OCI-LY7 (cell line): Measurements from ENCODE around the gene SLC25A22. TPM values are rescaled to one million over a fixed set of nuclear protein-coding genes. Genes with fewer than 3 reads are reported as not detected.

Experiments used
- BruUV-seq: library from RNA; stranded (reverse); fragments of 400-500 nt; replicated peaks from 2 replicates; lab custom pipeline; 2021; lab: Mats Ljungman, UMichigan
- CTCF ChIA-PET: fragments of 300-600 bp; sonication (Branson Sonifier 250); formaldehyde crosslinking; loops from one replicate; lab custom pipeline; 2022; ENCODE audit warnings: antibody characterized with exemption; ENCODE audit not compliant: unreplicated experiment; lab: Charles Lee
- POLR2A ChIA-PET: fragments of 300-600 bp; sonication (Branson Sonifier 250); formaldehyde crosslinking; loops from one replicate; lab custom pipeline; 2022; ENCODE audit warnings: antibody characterized with exemption; lab: Charles Lee
- DNase-seq: peaks from one replicate; pipeline ENCODE4 v3.0.0-alpha.2; 2015; ENCODE audit warnings: low spot score
- H2AFZ ChIP-seq: fragments of 200-600 bp; sonication (generic), shearing (Covaris generic); 2 replicates; pipeline ENCODE4 v1.6.1; 2014; ENCODE audit warnings: mild to moderate bottlenecking, antibody characterized with exemption, low read length, moderate library complexity
- H3K27ac ChIP-seq: fragments of 200-600 bp; sonication (generic); 2 replicates; pipeline ENCODE4 v1.5.1; 2014; ENCODE audit warnings: mixed run types, low read depth, mild to moderate bottlenecking, moderate library complexity, low read length, inconsistent platforms; ENCODE audit not compliant: poor library complexity, severe bottlenecking
- H3K36me3 ChIP-seq: fragments of 200-600 bp; sonication (generic); 2 replicates; pipeline ENCODE4 v1.6.1; 2014; ENCODE audit warnings: mild to moderate bottlenecking, antibody characterized with exemption, low read length, moderate library complexity, mixed read lengths; ENCODE audit not compliant: insufficient read depth
- H3K4me1 ChIP-seq: fragments of 200-600 bp; sonication (generic); 2 replicates; pipeline ENCODE4 v1.5.1; 2014; ENCODE audit warnings: mild to moderate bottlenecking, low read length; ENCODE audit not compliant: insufficient read depth, poor library complexity, severe bottlenecking
- H3K4me2 ChIP-seq: fragments of 200-600 bp; sonication (generic); 2 replicates; pipeline ENCODE4 v1.6.1; 2014; ENCODE audit warnings: mild to moderate bottlenecking, low read length
- H3K4me3 ChIP-seq: fragments of 200-600 bp; sonication (generic); 2 replicates; pipeline ENCODE4 v1.5.1; 2014; ENCODE audit warnings: mild to moderate bottlenecking, low read depth, low read length; ENCODE audit not compliant: poor library complexity, severe bottlenecking
- H3K79me2 ChIP-seq: fragments of 200-600 bp; sonication (generic); 2 replicates; pipeline ENCODE4 v1.6.1; 2016; ENCODE audit warnings: low read depth, mild to moderate bottlenecking, low read length, moderate library complexity, mixed read lengths; ENCODE audit not compliant: insufficient read depth
- H3K9me2 ChIP-seq: fragments of 200-600 bp; sonication (generic); 2 replicates; pipeline ENCODE4 v1.6.1; 2016; ENCODE audit warnings: mild to moderate bottlenecking, low read length, mixed read lengths; ENCODE audit not compliant: insufficient read depth
- H3K9me3 ChIP-seq: fragments of 200-600 bp; sonication (generic); 2 replicates; pipeline ENCODE4 v1.6.1; 2014; ENCODE audit warnings: mild to moderate bottlenecking, mixed run types, low read length, mixed read lengths
- H4K20me1 ChIP-seq: fragments of 200-600 bp; sonication (generic); 2 replicates; pipeline ENCODE4 v1.6.1; 2014; ENCODE audit warnings: mild to moderate bottlenecking, antibody characterized with exemption, low read length, moderate library complexity, mixed read lengths; ENCODE audit not compliant: insufficient read depth
- EZH2phosphoT487 ChIP-seq: fragments of 200-600 bp; sonication (generic); IDR thresholded peaks from 2 replicates; pipeline ENCODE4 v1.6.1; 2018; ENCODE audit warnings: low read depth, borderline replicate concordance, mild to moderate bottlenecking, mixed run types, antibody characterized with exemption, low read length, moderate library complexity, mixed read lengths
- intact Hi-C: fragments of 100-400 bp; cut with micrococcal nuclease; formaldehyde crosslinking; loops from one replicate; pipeline ENCODE4 v1.10.0; 2022; ENCODE audit not compliant: unreplicated experiment
- total RNA-seq, 2 experiments: library from RNA; depleted of rRNA in 1 of 2; stranded (reverse); fragments of >200 nt in 1 of 2; shearing (Covaris generic) in 1 of 2; gene quantifications; 2 replicates each; pipeline ENCODE4 v1.2.3, GENCODE V29; 2014 to 2022
- TF ChIP-seq, protein P1 (sequence below): fragments of 200-600 bp; sonication (generic); conservative IDR thresholded peaks from 2 replicates; pipeline ENCODE4 v1.5.1; 2014; ENCODE audit warnings: mild to moderate bottlenecking, antibody characterized with exemption, low read length, moderate library complexity, mixed read lengths

The SLC25A22 gene
- total RNA-seq, 2 experiments from 2014 or later, result 30.8 to 50.9 TPM

DNA sequence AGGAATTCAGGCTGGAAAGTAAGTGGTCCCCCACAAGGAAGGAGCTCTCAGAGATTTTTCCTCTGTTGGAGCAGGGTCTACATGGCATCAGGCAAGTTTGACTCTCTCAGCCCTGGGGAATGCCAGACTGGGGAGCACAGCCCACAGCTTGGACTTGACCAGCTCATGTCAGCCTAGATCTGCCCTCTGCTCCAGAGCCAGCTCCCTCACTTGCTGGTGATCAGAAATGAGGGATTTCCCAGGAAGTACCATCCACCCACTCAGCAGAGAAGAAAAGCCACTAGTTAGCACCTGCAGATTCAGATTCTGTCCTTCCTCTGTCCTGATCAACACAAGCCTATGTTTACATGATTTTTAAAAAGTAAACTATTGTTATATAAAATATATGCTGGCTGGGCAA, 37.8 kb downstream of the SLC25A22 start:
- H3K4me3 ChIP-seq, result no peak overlapping the region
- no peak overlapping the region for H3K27ac ChIP-seq
- no peaks in the 10 kb centered on the region for H3K4me1 ChIP-seq
- intact Hi-C loops, result no loop called here
- no peak for TF ChIP-seq EZH2phosphoT487
- TF ChIP-seq, protein P1, sequence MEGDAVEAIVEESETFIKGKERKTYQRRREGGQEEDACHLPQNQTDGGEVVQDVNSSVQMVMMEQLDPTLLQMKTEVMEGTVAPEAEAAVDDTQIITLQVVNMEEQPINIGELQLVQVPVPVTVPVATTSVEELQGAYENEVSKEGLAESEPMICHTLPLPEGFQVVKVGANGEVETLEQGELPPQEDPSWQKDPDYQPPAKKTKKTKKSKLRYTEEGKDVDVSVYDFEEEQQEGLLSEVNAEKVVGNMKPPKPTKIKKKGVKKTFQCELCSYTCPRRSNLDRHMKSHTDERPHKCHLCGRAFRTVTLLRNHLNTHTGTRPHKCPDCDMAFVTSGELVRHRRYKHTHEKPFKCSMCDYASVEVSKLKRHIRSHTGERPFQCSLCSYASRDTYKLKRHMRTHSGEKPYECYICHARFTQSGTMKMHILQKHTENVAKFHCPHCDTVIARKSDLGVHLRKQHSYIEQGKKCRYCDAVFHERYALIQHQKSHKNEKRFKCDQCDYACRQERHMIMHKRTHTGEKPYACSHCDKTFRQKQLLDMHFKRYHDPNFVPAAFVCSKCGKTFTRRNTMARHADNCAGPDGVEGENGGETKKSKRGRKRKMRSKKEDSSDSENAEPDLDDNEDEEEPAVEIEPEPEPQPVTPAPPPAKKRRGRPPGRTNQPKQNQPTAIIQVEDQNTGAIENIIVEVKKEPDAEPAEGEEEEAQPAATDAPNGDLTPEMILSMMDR, result no peak
- H3K79me2 ChIP-seq, result peaks cover 12% of the 10 kb centered on the region
- POLR2A ChIA-PET, result interaction anchor here (1.0 kb wide), 1 partner anchor 12 kb away, joined by 3 read pairs; no protein-coding TSS in a partner anchor
- no peaks in the 10 kb centered on the region for H3K9me2 ChIP-seq
- CTCF ChIA-PET, result no interaction called here
- H2AFZ ChIP-seq, result no peak overlapping the region
- peaks cover 4% of the 10 kb centered on the region; the same call in 1 of the 2 replicates for H4K20me1 ChIP-seq
- no TSS peak for BruUV-seq
- peaks cover 98% of the 10 kb centered on the region for H3K36me3 ChIP-seq
- no peak for DNase-seq
- no peak overlapping the region for H3K4me2 ChIP-seq
- no peaks in the 10 kb centered on the region for H3K9me3 ChIP-seq

DNA sequence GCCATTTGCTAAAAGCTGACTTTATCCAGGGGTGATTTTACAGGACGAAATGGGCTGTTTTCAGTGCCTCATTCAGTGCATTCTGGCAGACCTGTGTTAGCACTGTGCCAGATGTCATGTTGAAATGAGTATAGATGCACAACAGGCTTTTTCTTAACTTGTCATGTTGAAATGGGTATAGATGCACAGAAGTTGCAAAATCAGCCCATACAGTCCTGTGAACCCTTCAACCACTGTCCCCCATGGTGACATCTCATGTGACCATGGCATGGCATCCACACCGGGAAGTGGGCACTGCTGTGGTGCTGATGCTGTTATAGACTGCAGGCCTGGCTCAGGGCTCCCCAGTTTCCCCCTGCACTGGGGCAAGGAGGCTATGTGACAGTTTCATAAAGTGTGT, 48.4 kb downstream of the SLC25A22 start:
- peaks cover 68% of the 10 kb centered on the region for H3K79me2 ChIP-seq
- POLR2A ChIA-PET, result interaction anchor here (0.6 kb wide), 1 partner anchor 16 kb away, joined by 3 read pairs; no protein-coding TSS in a partner anchor
- peaks cover 31% of the 10 kb centered on the region for H3K36me3 ChIP-seq
- no peak for DNase-seq
- intact Hi-C loops, result loop anchor here (5.0 kb wide), 1 partner anchor 48 kb away; the partner anchor contains the start of gene SLC25A22
- H3K9me3 ChIP-seq, result no peaks in the 10 kb centered on the region
- H2AFZ ChIP-seq, result no peak overlapping the region
- peaks cover 6% of the 10 kb centered on the region; the same call in 1 of the 2 replicates for H4K20me1 ChIP-seq
- H3K4me2 ChIP-seq, result peak overlapping the region; percentile 97
- no peak for TF ChIP-seq EZH2phosphoT487
- TF ChIP-seq, protein P1, result no peak
- no peaks in the 10 kb centered on the region for H3K9me2 ChIP-seq
- CTCF ChIA-PET, result interaction anchor here (1.4 kb wide), 1 partner anchor 14 kb away, joined by 4 read pairs; no protein-coding TSS in a partner anchor
- no peak overlapping the region for H3K27ac ChIP-seq
- H3K4me3 ChIP-seq, result peak overlapping the region; percentile 93
- H3K4me1 ChIP-seq, result peaks cover 22% of the 10 kb centered on the region
- no TSS peak for BruUV-seq

DNA sequence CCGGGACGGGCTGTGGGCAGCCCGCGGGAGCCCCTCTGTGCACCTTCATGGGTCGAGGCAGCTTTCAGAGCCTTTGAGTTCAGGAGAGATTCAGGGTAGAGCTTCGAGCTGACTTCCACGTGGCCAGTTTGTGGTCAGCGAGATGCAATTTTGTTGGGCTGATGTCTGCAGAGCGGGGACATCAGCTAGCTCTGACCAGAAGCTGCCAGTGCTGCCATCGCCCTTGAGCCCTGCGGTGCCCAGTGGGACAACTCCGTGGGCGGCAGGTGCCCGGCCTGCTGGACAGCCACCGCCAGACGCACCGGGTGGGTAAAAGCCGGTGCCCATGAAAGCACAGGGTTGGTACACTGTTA, 50.1 kb downstream of the SLC25A22 start:
- Histone ChIP-seq H2AFZ (no peak overlapping the region; the same call in 1 of the 2 replicates), H3K27ac (peak overlapping the region; percentile 68)

More for the DNA sequence above, 50.1 kb downstream of the SLC25A22 start:
- H3K4me2 ChIP-seq, result peak overlapping the region; percentile 97
- H3K79me2 ChIP-seq, result peaks cover 56% of the 10 kb centered on the region
- H3K36me3 ChIP-seq, result peaks cover 31% of the 10 kb centered on the region
- POLR2A ChIA-PET, result interaction anchor here (0.8 to 1.9 kb wide), 7 partner anchors 9 to 73 kb away, joined by 3 to 7 read pairs (median 5); partner anchors contain the start of gene TMEM80
- TF ChIP-seq, protein P1, result no peak
- TF ChIP-seq EZH2phosphoT487, result no peak
- no peak for DNase-seq
- no peaks in the 10 kb centered on the region for H3K9me2 ChIP-seq
- peak overlapping the region; percentile 93 for H3K4me3 ChIP-seq
- no peaks in the 10 kb centered on the region for H3K9me3 ChIP-seq
- peaks cover 6% of the 10 kb centered on the region; the same call in 1 of the 2 replicates for H4K20me1 ChIP-seq
- CTCF ChIA-PET, result interaction anchor here (0.6 to 1.2 kb wide), 2 partner anchors 22 to 34 kb away, joined by 3 to 4 read pairs; no protein-coding TSS in a partner anchor
- peaks cover 22% of the 10 kb centered on the region for H3K4me1 ChIP-seq
- no TSS peak for BruUV-seq
- intact Hi-C loops, result loop anchor here (5.0 kb wide), 1 partner anchor 49 kb away; the partner anchor contains the start of gene SLC25A22
